Sigmoid colon (tissue), 4 donors: Measurements from ENCODE around the gene DLX1.

Experiments used
- CTCF ChIP-seq, 4 experiments: fragments of 450-650 bp in 3 of 4; fragments of 200-600 bp in 1 of 4; IDR thresholded peaks; one replicate each; pipeline ENCODE4 v1.5.1; 2016 to 2019; ENCODE audit warnings: antibody characterized with exemption in 4 of 4, mild to moderate bottlenecking in 3 of 4, moderate library complexity in 2 of 4
- POLR2AphosphoS5 ChIP-seq, 4 donors: sonication (generic); formaldehyde crosslinking; IDR thresholded peaks; one replicate each; pipeline ENCODE4 v1.6.1; 2017; ENCODE audit warnings: antibody characterized with exemption in 4 of 4

GRCh38 chr2:172095905-172096625 is 10.8 kb downstream of the DLX1 start:
- no peak for TF ChIP-seq CTCF (IDR thresholded peaks at IDR 0.05)
- TF ChIP-seq POLR2AphosphoS5 (IDR thresholded peaks at IDR 0.05) = peak in 1 of 4 donors; percentile 5
